ENCODE data around the gene ATXN7.

- TF ChIP-seq CTCF (IDR thresholded peaks at IDR 0.05; ENCODE audit: poor library complexity, severe bottlenecking) (no peak), SMC3 (conservative IDR thresholded peaks at IDR 0.05; ENCODE audit: poor library complexity) (no peak), POLR2AphosphoS5 (IDR thresholded peaks at IDR 0.05) (no peak), EP300 (conservative IDR thresholded peaks at IDR 0.05; ENCODE audit: poor library complexity, severe bottlenecking) (no peak)
Measured at GRCh38 chr3:63912768-63913588, 49.3 kb downstream of the ATXN7 start.
